Fibroblast of skin of right biceps (primary cell): ENCODE measurements around the gene CENPP.
"Not testable (repeated sequence)": the region's sequence is repeated elsewhere in the genome, so short reads cannot be mapped to it uniquely, and the experiment has no call there.

Source experiments
- DNase-seq: peaks from one replicate; pipeline ENCODE4 v3.0.0-alpha.2; 2013

CENPP gene

GRCh38 chr9:92558612-92559374, 233.0 kb downstream of the CENPP start:
- DNase-seq = no peak

- peak; percentile 75 for DNase-seq
Measured at GRCh38 chr9:92561374-92562330, 235.9 kb downstream of the CENPP start.

DNA sequence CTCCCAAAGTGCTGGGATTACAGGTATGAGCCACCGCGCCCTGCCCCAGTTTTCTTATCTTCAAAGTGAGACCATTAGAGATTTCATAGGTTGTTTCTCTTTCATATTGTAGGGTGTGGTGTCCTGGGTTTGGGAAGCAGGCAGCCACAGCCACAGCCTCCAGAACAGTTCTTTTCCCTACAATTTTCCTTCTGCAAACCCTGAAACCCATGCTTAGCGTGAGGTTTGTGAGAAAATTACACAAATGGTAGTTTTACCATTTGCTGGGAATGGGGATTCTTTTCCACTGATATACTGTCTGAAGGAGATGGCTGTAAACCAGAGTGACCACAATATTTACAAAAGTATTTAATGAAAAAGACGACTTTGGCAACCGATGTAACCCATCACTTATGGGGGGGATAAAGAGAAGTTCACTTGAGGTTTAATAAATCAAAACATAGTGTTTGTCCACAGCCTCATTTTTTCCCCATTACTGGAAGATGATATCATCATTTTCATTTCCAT, 236.8 kb downstream of the CENPP start:
- DNase-seq = peak; percentile 81

GRCh38 chr9:92563116-92564100, 237.7 kb downstream of the CENPP start:
- DNase-seq = no peak

GRCh38 chr9:92564504-92564903, 238.8 kb downstream of the CENPP start:
- DNase-seq = peak; percentile 57

DNA sequence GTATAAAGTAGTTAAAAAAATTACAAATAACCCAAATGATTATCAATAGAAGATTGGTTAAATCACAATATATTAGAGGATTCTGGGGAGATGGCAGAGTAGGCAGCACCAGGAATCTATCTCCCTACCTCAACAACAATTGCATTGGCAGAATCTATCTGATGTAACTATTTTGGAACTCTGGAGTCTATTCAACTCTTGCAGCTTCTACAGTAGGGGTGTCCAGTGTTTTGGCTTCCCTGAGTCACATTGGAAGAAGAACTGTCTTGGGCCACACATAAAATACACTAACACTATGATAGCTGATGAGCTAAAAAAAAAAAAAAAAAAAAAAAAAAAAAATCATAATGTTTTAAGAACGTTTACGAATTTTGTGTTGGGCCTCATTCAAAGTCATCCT, 239.2 kb downstream of the CENPP start:
- peak; percentile 36 for DNase-seq

GRCh38 chr9:92571871-92572270, 246.1 kb downstream of the CENPP start:
- not testable (repeated sequence) for DNase-seq

GRCh38 chr9:92573612-92574011, 247.9 kb downstream of the CENPP start:
- not testable (repeated sequence) for DNase-seq

DNA sequence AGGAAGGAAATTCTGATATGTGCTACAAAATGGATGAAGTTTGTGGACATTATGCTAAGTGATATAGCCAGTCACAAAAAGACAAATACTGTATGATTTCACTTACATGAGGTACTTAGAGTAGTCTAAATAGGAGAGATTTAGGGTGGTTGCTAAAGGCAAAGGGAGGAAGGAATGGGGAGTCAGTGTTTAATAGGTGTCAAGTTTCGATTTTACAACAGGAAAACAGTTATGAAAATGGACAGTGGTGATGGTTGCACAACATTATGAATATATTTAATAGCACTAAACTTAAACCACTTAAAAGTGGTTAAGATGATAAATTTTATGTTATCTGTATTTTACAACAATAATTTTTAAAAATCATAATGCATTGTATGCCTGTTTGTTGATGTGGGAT, 250.4 kb downstream of the CENPP start:
- DNase-seq = no peak

DNA sequence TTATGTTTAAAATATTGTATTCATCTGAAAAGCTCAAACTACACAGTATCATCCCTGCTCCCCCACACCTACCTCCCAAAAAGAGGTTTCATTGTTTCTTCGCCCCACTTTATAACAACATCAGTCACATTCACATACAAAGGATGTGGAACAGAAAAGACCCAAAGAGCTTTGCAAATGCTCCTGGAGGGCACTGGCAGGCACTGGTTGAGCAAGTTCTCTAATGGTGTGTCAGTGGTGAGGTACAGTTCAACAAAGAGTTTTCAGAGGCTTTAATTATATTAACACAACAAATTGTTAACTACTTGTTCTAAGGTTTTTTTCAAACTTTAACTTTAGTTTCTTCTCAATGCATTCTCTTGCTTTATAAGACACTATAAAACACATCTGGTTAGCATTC, 264.2 kb downstream of the CENPP start:
- no peak for DNase-seq

DNA sequence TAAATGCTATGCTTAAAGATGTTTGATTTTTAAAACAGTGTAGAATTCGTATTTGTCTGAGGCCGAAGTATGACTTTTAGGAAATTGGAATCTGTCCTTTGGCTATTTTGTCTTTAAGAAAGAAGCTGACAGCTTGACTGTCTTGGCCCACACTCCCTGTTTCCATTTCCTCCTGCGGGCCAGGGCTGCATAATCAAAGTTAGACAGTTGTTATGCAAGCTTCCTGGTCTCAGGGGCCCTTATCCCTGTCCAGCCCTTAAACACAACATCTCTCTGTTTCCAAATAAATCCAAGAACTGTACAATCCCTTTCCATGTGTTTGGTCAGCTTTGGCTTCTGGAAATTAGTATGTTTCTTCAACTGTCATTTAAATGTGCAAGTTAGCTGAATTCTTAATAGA, 264.6 kb downstream of the CENPP start:
- DNase-seq = no peak

DNA sequence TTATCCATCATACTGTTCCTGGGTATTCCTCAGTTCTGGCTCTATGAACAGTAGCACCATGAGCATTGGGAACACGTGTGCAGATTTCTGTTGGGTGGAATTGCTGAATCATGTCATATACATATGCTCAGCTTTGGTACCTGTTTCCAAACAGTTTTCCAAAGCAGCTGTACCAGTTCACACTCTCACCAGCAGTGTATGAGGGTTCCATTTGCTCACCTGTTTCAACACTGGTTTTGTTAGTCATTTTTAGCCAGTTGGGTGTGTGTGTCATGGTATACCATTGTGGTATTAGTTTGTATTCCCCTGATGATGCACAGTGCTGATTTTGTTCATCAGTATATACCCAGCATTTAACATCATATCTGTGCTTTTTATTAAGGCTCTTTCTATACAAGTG, 266.8 kb downstream of the CENPP start:
- no peak for DNase-seq

DNA sequence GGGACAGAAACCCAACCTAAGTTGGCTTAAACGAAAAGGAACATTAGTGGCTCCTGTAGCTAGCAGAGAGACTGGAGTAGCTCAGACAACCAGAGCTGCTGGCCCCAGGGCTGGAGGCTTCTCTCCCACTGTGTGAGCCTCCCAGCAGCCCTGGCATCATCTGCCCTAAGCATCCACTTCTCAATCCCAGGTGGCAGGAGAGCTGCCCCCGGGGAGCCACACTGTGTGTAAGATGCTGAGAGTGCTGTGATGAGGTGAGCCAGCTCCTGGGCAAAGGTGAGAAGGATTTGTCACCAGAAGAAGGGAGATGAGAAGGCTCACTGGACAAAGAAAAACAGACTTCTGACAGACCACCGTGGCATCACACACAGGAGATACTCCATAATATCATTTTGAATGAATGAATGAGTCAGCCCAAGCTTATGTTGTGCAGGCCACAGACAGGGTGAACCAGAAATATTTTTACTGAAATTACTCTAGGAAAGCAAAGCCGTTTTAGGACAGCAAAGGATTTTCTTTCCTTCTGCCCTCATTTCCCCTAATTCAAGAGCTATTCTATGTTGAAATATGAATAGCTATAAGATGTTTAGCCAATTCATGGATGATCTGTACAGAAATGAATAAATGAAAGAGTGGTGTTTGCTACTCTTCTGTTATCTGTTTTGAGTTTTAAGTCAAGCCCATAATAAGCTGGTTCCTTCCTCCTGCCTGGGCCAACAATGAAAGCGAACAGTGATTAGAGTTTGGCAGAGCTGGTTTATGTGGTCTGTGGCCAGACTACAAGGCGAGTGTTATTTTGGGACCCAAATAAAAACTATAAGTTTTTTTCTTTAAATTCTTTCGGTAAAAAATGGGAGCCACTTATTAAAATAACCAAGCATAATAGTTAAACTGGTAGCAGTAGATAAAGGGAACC, 267.5 kb downstream of the CENPP start:
- DNase-seq = no peak

GRCh38 chr9:92595075-92595474, 269.3 kb downstream of the CENPP start:
- DNase-seq = not testable (repeated sequence)

- DNase-seq = no peak
Measured at GRCh38 chr9:92595930-92596329, 270.2 kb downstream of the CENPP start.

- DNase-seq = no peak
Measured at GRCh38 chr9:92598382-92598781, 272.6 kb downstream of the CENPP start.

DNA sequence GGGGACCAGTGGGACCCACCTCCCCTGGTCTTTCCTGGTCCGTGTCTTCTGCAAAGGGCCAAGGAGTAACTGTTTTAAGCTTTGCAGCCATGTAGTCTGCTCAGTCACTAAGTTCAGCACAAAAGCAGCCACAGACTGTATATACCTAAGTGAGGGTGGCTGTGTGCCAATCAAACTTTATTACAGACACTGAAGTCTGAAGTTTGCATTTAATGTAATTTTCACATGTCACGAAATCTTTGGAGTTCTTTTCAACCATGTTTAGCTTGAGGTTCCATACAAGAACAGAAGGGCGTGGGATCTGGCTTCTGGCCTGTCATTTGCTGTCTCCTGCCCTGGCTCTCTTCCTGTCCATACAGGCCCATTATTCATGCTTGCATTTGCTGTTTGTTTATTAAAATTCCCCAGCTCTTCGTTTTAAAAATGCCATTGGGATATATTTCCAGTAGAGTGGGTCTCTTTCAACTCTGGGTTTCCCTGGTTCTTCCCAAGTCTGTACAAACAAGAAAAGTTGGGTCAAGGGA, 274.2 kb downstream of the CENPP start:
- DNase-seq = no peak

- peak; percentile 50 for DNase-seq
Measured at GRCh38 chr9:92600462-92601261, 274.9 kb downstream of the CENPP start.

- no peak for DNase-seq
Measured at GRCh38 chr9:92601451-92601850, 275.7 kb downstream of the CENPP start.

GRCh38 chr9:92602413-92602812, 276.7 kb downstream of the CENPP start:
- DNase-seq = no peak
